Brain microvascular endothelial cell (primary cell): Measurements from ENCODE around the gene RRP1B.

Experiments used
- DNase-seq: peaks from one replicate; pipeline ENCODE4 v3.0.0-alpha.2; 2020
- H3K27ac ChIP-seq: fragments of 250-450 bp; sonication (Bioruptor Pico); 2 replicates; pipeline ENCODE4 v1.5.1; 2020; ENCODE audit warnings: mild to moderate bottlenecking, moderate library complexity
- H3K27me3 ChIP-seq: fragments of 250-450 bp; sonication (Bioruptor Pico); replicated peaks from 2 replicates; pipeline ENCODE4 v1.5.1; 2020; ENCODE audit warnings: mild to moderate bottlenecking
- H3K36me3 ChIP-seq: fragments of 250-450 bp; sonication (Bioruptor Pico); replicated peaks from 2 replicates; pipeline ENCODE4 v1.5.1; 2020; ENCODE audit warnings: mild to moderate bottlenecking
- H3K4me3 ChIP-seq: 2 replicates; pipeline ENCODE4 v1.5.1; 2011; ENCODE audit warnings: low read depth, mild to moderate bottlenecking, control low read depth, low read length, moderate library complexity
- in situ Hi-C: cut with HindIII; loops from 2 replicates; pipeline ENCODE4 v1.10.0; 2017; ENCODE audit warnings: low sequenced_read_pairs, low pct_ligation_motif_present
- TF ChIP-seq, protein P1 (sequence below): IDR thresholded peaks from 2 replicates; pipeline ENCODE4 v1.5.1; 2011; ENCODE audit warnings: low read depth, mild to moderate bottlenecking, moderate library complexity, low read length, control low read depth, inconsistent platforms; ENCODE audit errors: missing control alignments

Gene RRP1B

DNA sequence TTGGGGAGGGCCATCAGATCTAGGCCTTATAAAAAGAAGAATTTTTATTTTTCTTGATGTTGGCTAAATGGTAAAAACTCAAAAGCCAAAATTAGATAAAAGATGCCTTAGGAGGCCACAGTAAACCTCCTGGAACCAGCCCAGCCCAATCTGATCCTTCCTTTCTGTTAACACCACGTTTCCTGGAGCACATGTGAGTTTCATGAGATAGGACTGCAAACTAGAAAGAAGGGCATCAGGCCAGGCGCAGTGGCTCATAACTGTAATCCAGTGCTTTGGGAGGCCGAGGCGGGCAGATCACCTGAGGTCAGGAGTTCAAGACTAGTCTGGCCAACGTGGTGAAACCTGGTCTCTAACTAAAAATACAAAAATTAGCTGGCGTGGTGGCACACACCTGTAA, 6.7 kb upstream of the RRP1B start:
- no peaks in the 10 kb centered on the region for H3K36me3 ChIP-seq
- in situ Hi-C loops, result no loop called here
- H3K4me3 ChIP-seq, result no peak overlapping the region
- no peaks in the 10 kb centered on the region for H3K27me3 ChIP-seq
- no peak overlapping the region for H3K27ac ChIP-seq
- DNase-seq, result no peak
- TF ChIP-seq, protein P1, sequence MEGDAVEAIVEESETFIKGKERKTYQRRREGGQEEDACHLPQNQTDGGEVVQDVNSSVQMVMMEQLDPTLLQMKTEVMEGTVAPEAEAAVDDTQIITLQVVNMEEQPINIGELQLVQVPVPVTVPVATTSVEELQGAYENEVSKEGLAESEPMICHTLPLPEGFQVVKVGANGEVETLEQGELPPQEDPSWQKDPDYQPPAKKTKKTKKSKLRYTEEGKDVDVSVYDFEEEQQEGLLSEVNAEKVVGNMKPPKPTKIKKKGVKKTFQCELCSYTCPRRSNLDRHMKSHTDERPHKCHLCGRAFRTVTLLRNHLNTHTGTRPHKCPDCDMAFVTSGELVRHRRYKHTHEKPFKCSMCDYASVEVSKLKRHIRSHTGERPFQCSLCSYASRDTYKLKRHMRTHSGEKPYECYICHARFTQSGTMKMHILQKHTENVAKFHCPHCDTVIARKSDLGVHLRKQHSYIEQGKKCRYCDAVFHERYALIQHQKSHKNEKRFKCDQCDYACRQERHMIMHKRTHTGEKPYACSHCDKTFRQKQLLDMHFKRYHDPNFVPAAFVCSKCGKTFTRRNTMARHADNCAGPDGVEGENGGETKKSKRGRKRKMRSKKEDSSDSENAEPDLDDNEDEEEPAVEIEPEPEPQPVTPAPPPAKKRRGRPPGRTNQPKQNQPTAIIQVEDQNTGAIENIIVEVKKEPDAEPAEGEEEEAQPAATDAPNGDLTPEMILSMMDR, result no peak

DNA sequence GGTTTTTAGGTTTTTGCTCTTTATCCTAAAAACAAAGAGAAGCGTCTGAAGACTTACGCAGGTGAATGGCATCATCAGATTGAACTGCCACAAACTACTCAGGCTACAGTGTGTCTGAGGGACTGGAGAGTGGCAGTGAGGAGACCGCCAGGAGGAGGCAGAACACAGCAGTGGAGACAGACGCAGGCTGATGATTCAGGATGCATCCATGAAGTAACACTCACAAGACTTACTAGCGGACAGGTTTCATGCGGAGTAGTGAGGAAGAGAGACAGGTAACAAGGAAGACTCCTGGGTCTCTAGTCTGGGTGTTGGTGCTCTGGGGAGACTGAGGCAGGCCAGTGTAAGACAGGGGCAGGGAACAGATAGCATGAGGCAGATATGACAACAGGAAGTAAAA, 5.7 kb upstream of the RRP1B start:
- TF ChIP-seq, protein P1, result no peak
- DNase-seq, result no peak
- in situ Hi-C loops, result no loop called here
- H3K27ac ChIP-seq, result no peak overlapping the region
- no peaks in the 10 kb centered on the region for H3K27me3 ChIP-seq
- H3K36me3 ChIP-seq, result no peaks in the 10 kb centered on the region
- H3K4me3 ChIP-seq, result no peak overlapping the region

DNA sequence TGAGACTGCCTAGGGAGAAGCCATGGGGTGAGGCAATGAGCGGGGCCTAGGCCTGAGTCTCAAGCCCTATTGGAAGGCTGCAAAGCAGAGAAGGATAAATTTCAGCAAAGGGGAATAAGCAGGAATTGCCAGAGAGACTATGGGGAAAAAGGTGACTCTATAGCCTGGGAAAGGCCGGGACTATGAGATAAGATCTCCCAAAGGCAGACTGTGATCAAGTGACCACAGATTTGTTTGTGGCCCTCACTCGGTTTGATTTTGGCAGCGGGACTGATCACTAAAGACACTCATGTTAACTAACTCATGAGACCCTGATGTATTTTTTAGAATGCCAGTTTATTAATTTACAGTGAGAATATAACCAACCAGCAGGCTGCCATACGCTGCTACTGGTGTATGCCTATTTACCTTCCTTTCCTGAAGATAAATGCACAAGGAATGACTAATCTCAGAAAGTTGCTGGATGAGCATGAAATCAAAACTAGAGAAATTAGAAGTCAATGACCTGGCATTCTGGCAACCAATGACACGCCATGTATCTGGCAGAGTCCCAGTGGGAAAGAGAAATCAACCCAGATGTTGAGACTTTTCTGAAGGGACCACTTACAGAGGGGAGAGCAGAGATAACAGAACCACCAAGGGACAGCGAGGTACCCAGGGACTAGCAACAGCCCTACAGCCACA, 4.4 kb upstream of the RRP1B start:
- TF ChIP-seq, protein P1, result no peak
- in situ Hi-C loops, result no loop called here
- DNase-seq, result peak; percentile 57
- no peaks in the 10 kb centered on the region for H3K27me3 ChIP-seq
- H3K27ac ChIP-seq, result peak overlapping the region; percentile 23
- H3K4me3 ChIP-seq, result no peak overlapping the region
- H3K36me3 ChIP-seq, result no peaks in the 10 kb centered on the region

DNA sequence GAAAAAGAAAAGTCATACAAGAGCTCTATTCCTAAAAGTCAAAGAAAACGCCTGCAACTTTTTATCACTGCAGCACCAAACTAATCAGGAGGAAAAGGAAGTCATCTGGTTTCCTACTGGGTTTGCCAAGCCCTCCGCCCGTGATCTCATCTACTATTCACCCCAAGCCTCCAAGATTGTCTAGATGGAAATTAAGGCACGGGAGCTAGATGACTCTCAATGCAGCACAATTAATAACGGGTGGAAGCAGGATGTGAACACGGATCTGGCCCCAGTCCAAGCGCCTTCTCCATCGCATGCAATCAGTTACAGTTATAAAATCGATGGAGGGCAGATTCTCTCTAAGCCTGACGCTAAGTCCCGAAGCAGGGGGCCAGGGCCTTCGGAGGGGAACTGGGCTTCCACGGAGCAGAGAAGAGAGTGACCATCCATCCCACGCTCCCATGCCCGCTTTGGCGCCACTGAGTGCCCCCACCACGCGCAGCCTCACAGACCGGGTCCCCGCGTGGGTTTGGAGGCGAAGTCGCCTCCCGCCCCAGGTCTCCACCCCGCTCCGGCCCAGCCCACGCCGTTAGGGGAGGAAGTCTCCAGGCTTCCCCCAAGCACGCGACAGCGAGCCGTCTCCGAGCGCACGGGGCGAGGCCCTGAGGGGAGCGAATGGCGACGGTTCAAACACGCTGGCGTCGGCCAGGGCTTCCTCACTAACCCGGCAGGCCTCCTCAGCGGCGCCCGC, 1.8 kb upstream of the RRP1B start:
- peaks cover 5% of the 10 kb centered on the region for H3K36me3 ChIP-seq
- no peak overlapping the region for H3K27ac ChIP-seq
- TF ChIP-seq, protein P1, result no peak
- DNase-seq, result no peak
- in situ Hi-C loops, result no loop called here
- H3K27me3 ChIP-seq, result no peaks in the 10 kb centered on the region
- no peak overlapping the region for H3K4me3 ChIP-seq

DNA sequence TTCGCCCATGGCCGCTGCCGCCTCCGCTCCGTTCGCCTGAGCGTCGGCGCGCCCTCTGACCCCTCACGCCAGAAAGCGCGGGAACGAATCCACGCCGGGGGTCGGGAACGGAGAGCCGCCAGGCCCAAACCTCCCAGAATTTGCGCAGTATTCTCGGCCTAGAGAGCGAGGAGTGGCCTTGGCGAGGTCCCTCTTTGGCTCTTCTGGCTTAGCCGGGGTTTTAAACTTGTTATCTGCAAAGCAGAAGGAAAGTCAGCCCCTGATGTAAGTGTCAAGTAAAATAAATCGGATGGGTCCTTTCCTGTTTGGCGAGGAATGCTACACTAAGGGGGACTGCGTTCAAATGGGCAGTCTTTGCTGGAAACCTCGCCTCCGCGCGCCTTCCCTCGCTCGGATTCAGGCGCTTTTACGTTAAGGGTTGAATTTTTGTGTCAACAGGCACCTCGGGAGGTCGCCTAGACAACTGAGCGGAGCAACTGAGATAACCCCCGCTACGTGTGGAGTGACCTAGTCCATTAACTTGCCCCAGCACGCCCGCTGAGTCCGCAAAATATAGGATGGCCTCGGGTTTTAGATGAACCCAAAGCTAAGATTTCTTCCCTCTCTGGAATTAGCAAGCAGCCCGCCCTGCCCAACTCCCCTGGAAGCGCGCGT, 1.1 kb upstream of the RRP1B start:
- Histone ChIP-seq H3K4me3 (no peak overlapping the region), H3K36me3 (peaks cover 5% of the 10 kb centered on the region), H3K27ac (no peak overlapping the region), H3K27me3 (no peaks in the 10 kb centered on the region)
- no peak for DNase-seq
- TF ChIP-seq, protein P1, result no peak
- in situ Hi-C loops, result no loop called here
